HG02840 (cell line): ENCODE data around the gene GNG3.
"Not testable (repeated sequence)": the region's sequence is repeated elsewhere in the genome, so short reads cannot be mapped to it uniquely, and the experiment has no call there.

Experiments
- ATAC-seq: cut with Tn5 transposase; IDR thresholded peaks from one replicate; pipeline ENCODE4 v1.9.1; 2021; ENCODE audit warnings: mild to moderate bottlenecking, moderate library complexity, moderate number of reproducible peaks; ENCODE audit not compliant: unreplicated experiment, low FRiP score

Gene GNG3

DNA sequence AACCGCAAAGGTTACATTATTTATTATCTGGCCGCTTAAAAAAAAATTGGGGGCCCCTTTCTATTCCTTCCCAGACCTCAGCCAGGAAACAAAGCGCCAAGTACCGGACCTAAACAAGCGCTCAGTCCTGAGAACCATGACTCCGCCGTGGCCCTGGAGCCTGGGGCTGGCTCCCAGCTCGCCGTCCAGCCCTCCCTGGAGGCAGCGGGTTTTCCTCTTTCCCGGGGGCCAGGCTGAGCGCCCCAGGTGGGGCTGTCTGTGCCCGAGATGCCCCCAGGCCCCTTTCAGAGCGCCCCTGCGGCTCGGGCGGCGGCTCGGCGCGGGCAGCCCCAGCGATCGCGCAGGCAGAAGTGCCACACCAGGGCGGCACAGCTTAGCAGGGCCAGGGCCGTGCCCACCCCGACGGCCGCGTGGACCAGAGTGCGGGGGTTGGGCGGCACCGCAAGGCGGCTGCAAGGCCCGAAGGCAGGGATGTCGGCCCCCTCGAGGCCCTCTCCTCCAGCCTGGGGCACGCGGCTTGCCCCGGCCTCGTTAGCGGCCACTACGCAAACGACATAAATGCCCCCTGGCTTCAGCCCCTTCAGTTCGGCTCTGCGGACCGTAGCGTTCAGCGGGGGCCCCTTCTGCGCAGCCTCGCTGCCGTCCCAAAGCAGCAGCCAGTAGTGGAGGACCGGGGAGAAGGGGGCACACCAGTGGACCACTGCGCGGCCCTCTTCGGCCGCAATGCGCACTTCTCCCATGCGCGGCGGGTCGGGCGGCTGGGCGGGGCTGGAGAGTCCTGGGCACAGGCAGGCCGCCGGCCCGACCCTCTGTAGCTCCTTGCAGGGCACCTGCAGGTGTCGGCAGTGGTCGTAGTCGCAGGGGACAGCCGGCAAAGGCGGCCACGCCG is 19.7 kb upstream of the GNG3 start:
- ATAC-seq, result no peak

- ATAC-seq, result no peak
These were observed 19.0 kb upstream of the GNG3 start for GRCh38 chr11:62688491-62688890.

GRCh38 chr11:62689421-62690183 is 17.9 kb upstream of the GNG3 start, which contains the start of gene LRRN4CL:
TSS of gene LRRN4CL (minus strand) at chr11:62689530. CDS start at chr11:62688508, 1,022 bp downstream.
- no peak for ATAC-seq

DNA sequence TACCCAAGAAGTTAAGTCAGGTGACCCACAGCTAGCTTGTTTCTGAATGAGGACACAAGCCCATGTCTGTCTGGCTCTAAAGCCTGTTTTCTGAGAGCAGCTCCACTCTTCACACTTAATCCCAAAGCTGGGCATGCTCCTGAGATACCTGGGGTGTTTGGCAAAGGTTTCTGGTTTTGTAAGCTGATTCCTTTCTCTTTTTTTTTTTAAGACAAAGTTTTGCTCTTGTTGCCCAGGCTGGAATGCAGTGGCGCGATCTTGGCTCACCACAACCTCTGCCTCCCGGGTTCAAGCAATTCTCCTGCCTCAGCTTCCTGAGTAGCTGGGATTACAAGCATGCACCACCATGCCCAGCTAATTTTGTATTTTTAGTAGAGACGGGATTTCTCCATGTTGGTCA is 13.9 kb upstream of the GNG3 start:
- not testable (repeated sequence) for ATAC-seq

GRCh38 chr11:62694455-62695167 is 12.9 kb upstream of the GNG3 start:
- no peak for ATAC-seq

DNA sequence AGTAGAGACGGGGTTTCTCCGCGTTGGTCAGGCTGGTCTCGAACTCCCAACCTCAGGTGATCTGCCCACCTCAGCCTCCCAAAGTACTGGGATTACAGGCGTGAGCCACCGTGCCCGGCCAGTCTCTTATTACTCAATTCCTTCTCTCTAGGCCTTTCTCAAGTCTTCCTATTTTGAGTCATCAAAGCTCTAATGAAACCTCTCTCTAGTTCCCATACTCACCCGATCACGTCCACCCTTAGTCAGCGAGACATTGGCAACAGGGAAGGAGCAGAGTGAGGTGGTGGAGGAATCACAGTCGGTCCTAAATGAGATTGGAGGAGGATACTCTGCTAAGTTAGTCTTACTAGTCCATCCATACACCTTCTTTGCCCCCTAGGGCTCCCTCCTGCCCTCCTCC is 5.2 kb upstream of the GNG3 start:
- ATAC-seq, result no peak

DNA sequence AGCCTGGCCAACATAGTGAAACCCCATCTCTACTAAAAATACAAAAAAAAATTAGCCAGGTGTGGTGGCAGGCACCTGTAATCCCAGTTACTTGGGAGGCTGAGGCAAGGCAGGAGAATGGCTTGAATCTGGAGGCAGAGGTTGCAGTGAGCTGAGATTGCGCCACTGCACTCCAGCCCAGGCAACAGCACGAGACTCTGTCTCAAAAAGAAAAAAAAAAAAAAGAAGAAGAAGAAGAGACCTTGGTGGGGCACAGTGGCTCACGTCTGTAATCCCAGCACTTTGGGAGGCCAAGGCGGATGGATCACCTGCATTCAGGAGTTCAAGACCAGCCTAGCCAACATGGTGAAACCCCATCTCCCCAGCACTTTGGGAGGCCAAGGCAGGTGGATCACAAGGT is 3.6 kb upstream of the GNG3 start:
- ATAC-seq, result not testable (repeated sequence)

- ATAC-seq, result no peak
These were observed 2.1 kb upstream of the GNG3 start for GRCh38 chr11:62705413-62705812.

GRCh38 chr11:62705880-62706849 is 1.3 kb upstream of the GNG3 start:
- ATAC-seq, result no peak

- no peak for ATAC-seq
These were observed 627 bp upstream of the GNG3 start for GRCh38 chr11:62706850-62707247.

GRCh38 chr11:62708392-62708791 is 916 bp downstream of the GNG3 start:
- no peak for ATAC-seq

DNA sequence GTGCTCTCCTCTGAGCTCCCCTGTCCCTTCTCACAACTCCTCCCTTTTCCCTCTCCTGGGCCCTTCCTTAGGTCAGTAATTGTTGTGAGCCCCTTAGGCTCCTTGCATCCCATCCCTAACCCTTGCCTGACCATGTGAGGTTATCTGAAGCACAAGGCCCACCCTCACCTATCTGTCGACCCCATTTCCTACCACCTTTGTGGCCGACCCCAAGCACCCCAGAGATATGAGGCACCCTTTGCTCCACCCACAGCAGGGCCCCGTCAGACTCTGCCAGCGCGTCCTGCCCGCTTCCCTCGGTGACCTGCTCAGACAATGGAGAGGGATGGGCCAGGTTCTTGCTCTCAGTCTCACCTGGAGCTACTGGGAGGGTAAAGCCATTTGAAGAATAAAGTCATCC is 1.3 kb downstream of the GNG3 start:
- no peak for ATAC-seq

GRCh38 chr11:62709247-62710000 is 1.9 kb downstream of the GNG3 start:
- peak; percentile 56 for ATAC-seq

- ATAC-seq, result no peak
These were observed 2.5 kb downstream of the GNG3 start for GRCh38 chr11:62710001-62710345.

GRCh38 chr11:62712276-62712812 is 4.9 kb downstream of the GNG3 start:
- no peak for ATAC-seq

GRCh38 chr11:62712861-62713260 is 5.4 kb downstream of the GNG3 start:
- ATAC-seq, result no peak

DNA sequence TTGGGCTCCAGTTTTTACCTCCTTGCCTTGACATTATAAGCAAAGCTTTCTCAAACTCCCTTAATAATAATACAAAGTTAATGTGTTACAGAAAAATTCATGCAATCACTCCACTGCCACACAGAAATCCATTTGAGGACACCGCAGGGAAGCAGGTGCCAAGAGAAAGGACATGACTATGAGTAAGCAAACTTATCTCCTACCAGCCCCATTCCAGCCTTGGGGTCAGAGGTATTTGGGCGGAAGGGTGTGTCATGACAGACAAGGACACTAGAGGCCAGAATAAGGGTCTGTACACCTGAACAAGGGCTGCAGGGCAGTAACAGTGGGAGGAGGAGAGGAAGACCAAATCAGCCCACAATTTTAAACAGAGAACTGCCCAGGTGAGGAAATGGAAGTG is 5.9 kb downstream of the GNG3 start:
- ATAC-seq, result no peak

- no peak for ATAC-seq
These were observed 8.0 kb downstream of the GNG3 start for GRCh38 chr11:62715150-62716130.
